Islet precursor cell (in vitro differentiated cells): Measurements from ENCODE around the gene PKNOX2.

Experiments
- DNase-seq: peaks from one replicate; pipeline ENCODE4 v3.0.0-alpha.2; 2018

Gene PKNOX2

GRCh38 chr11:125390946-125391345 lies 226.4 kb downstream of the PKNOX2 start:
- no peak for DNase-seq

GRCh38 chr11:125393331-125393730 lies 228.8 kb downstream of the PKNOX2 start:
- no peak for DNase-seq

GRCh38 chr11:125394296-125394695 lies 229.7 kb downstream of the PKNOX2 start:
- no peak for DNase-seq

DNA sequence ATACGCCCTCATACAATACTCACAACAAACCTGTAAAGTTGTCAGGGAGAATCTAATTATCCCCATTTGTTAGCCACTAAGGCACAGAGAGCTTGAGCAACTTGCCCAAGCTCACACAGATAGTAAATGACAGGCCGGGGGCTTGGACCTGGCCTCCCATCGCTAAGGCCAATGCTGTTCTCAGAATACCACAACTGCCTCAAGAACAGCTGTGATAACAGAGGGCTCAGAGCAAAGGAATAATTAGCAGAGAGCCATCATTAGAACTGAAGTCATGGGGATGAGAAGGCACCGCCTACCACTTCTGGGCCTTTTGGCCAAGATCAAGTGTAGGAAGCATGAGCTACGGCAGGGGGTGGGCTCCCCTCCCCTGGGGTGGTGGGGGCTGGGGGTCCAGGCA lies 232.9 kb downstream of the PKNOX2 start:
- DNase-seq = no peak

DNA sequence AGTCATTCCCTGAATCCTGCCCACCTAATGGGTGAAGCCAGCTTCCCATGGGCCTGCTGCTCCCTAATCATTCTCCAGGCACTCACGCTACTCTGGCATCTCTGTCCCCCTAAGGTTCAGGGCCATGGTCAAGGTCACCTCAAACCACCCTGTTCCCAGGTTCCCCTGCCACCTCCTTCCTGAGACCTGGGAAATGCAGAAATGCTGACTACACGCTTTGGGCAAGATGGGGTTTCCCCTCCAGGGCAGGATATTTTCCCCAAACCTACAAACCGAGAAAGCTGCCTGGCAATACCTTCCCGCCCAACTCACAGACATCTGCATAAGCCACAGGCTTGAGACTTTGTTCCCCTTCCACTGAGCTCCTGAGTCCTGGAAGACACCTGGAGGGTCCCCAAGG lies 233.9 kb downstream of the PKNOX2 start:
- DNase-seq = no peak

- no peak for DNase-seq
Observed at GRCh38 chr11:125398994-125399640, 234.6 kb downstream of the PKNOX2 start.

DNA sequence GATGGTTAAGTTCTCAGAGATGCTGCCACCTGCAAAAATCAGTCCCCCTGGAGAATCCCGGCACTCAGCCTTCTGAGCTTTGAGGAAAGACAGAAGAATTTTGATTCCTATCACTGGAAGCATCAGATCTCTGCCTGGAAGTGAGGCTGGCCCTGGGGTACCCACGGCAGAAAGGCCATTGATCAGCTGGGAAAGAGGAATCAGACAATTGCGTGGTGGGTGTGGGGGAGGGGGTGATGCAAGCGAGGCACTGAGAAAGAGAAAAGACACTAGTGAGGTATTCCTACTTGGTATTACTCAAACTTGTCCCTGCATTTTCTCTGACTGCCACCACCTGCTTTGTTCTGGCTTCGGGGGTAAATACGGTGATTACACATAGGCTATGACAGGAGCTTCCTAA lies 235.4 kb downstream of the PKNOX2 start:
- no peak for DNase-seq

GRCh38 chr11:125401235-125401634 lies 236.7 kb downstream of the PKNOX2 start:
- no peak for DNase-seq

GRCh38 chr11:125401746-125402145 lies 237.2 kb downstream of the PKNOX2 start:
- no peak for DNase-seq

DNA sequence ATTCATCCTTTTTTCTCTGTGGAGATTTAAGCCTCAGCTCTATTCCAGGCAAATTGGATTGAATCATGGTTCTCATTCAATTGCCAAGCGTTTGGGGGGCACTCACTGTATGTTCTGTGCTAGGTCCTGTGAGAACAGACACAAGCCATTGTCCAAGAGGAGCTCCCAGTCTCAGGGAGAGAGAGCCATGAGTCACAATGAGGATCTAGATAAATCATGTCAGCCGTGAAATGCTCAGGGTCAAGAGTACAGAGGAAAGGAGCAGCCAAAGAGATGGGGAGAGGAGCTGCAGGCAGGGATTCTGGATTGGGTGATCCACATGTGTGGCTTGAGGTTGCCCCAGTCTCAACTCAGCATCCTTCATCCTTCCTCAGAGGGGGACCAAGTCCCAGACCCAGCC lies 237.9 kb downstream of the PKNOX2 start:
- no peak for DNase-seq

GRCh38 chr11:125404157-125404810 lies 239.7 kb downstream of the PKNOX2 start:
- peak; percentile 79 for DNase-seq

GRCh38 chr11:125404811-125405790 lies 240.6 kb downstream of the PKNOX2 start:
- DNase-seq = peak; percentile 83

DNA sequence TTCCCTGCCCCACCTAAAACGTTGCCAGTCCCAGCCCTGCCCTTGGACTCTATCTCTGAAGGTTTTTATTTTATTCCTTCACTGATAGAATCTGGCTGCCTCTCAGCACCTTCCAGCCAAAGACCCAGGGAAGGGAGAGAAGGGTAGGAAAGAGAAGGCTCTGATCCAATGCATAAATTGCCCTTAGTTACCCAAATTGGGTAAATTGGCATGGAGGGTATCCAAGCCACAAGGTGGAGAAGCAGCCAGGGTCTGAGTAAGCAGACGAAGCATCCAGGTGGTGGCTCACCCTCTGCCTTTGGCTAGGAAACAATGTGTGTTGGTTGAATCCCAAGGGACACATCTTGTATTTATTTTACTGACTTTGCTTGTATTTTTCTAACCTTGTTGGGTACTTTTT lies 242.5 kb downstream of the PKNOX2 start:
- no peak for DNase-seq

DNA sequence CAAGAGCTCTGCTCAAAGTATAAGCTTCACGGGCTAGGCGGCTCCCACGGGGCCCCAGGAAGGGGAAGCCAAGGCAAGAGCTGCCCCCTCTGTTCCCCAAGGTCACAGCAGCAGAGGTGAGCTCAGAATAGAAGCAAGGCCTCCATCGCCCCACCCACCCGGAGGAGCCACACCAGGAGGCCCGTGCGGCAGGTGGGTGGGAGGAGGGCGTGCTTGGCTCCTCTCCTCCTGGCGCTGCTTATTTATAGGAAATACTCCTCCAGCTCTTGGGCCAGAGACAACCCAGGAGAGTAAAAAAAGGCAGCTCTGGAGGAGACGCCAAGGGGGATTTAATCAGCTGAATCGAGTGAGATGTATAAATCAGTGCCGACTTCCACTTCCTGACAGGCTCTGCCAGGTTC lies 243.8 kb downstream of the PKNOX2 start:
- DNase-seq = no peak

- peak; percentile 88 for DNase-seq
Observed at GRCh38 chr11:125410091-125410490, 245.5 kb downstream of the PKNOX2 start.

DNA sequence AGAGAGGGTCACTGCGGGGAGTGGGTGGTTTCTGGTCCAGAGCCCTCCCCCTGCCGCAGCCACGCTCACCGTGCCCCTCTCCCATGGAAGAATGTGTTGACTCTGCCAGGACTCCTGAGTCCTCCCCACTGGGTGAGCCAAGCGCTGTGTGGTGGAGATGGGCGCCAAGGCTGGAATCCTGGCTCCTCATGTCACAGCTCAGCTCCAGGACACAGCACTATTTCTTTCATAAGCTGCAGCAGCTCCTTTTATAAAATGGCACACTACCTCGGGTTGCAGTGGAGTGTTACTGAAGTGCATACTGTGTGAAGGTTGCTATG lies 247.6 kb downstream of the PKNOX2 start:
- DNase-seq = no peak

DNA sequence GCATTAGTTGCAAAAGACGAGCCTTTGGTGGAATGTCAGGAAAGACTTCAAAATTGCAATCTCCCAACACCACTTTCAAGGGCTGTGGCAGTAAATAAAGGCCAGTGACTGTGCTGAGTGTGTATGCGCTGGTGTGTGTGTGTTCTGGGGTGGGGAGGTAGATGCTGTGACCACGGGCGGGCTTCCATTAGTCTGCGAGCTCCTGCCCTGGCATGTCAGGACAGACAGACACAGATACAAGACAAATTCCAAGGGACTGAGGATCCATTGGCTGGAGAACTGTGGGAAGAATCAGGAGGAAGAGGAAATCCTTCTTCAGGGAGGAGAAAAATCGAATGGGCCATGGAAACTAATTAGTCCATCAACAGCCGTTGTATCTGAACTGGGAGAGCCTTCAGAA lies 248.0 kb downstream of the PKNOX2 start:
- no peak for DNase-seq

- DNase-seq = no peak
Observed at GRCh38 chr11:125413226-125413625, 248.7 kb downstream of the PKNOX2 start.

DNA sequence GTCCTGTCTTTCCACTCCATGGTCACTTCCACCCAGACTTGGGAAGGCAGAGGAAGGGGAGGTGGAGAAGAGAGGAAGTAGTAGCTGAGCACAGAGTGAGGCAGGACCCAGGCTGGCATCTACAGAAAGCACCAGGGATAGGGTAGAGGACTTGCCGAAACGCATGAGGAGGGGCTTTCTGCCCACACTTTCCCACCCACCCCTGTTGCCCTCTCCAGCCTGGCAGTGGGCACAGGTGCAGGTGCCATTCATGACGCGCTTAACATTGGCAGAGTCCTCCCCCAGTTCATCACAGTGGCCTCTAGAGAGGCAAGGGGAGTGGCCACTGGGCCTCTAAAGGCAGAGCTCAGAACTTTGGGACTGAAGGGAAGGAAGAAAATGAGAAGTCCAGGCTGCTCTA lies 249.6 kb downstream of the PKNOX2 start:
- no peak for DNase-seq

- no peak for DNase-seq
Observed at GRCh38 chr11:125416981-125417935, 252.7 kb downstream of the PKNOX2 start.

- peak; percentile 71 for DNase-seq
Observed at GRCh38 chr11:125418396-125418795, 253.8 kb downstream of the PKNOX2 start.

DNA sequence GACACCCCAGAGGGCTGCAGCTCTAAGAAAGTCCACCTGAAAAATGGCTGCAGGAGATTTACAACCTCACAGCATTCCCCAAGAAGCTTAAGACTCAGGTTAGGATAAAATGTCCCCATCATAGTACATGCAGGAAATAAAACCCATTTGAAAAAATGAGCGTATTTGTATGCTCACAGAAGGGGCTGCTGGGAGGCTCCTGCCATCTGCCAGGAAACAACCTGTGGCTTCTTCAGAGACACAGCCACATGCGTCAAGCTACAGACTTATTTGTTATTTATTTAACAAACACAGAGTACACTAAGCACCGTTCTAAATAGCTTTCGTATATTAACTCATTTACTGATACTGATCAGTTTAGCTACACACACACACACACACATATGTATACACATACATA lies 258.1 kb downstream of the PKNOX2 start:
- DNase-seq = no peak
